HPDE6-E6E7 (cell line): ENCODE data around the gene CENPO.

ENCODE experiments used
- DNase-seq: peaks from one replicate; pipeline ENCODE4 v3.0.0; 2011; ENCODE audit warnings: missing footprints; ENCODE audit errors: extremely low spot score

The CENPO gene

DNA sequence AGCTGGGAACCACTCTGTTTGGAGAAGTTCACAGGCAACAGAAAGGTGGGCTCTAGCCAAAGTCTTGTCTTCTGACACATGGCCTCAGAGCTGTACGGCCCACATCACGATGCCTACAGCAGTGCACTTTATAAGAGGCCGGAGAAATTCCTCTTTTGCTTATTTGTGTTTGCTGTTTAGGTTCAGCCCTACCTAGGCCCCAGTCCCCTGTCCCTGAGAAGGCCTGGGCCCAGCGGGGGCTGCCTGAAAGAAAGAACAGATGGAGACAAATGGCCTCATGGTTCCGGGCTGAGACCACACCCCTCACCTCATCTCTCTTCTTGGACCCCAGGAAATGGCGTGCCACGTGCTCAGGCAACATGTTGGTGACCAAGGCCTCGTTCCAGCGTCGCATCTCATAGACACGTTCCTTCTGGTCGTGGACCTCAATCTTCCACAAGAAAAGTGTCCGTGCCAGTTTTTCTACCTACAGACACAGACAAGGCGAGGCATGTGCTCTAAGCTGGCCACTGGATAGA, 30.9 kb downstream of the CENPO start:
- no peak for DNase-seq

DNA sequence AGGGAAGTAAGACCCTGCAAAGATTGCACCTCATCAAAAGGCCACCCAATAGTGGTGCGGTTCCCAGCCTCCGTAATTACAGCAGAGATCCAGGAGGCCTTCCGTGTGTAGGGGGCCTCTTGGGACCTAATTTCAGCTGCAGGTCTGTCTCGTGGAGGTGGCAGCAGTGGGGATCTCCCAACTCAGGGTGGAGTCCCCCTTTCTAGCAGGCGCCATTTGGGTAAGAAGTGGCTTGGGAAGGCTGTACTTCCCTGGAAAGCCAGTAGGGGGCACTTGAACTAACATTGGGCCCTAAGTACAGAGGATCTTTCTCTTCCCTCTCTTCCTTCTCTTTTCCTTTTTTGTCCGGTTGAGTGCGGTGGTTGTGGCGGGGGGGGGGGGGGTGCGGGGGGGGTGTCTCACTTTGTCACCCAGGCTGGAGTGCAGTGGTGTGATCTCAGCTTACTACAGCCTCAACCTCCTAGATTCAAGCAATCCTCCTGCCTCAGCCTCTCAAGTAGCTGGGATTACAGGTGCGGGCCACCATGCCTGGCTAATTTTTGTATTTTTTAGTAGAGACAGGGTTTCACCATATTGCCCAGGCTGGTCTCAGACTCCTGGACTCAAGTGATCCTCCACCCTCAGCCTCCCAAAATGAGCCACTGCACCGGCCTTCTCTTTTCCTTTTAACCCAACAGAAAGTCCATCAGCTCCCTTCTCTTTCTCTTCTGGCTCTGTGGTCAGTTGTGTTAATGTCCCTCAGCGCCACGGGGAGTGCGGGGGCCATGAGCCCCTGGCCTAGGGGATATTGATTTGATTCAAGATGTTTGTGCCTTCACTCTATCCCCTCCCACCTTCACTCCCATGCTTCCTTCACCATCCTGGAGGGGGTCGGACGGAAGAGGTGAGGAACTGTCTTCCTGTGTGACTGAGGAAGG, 32.0 kb downstream of the CENPO start:
- DNase-seq = no peak

DNA sequence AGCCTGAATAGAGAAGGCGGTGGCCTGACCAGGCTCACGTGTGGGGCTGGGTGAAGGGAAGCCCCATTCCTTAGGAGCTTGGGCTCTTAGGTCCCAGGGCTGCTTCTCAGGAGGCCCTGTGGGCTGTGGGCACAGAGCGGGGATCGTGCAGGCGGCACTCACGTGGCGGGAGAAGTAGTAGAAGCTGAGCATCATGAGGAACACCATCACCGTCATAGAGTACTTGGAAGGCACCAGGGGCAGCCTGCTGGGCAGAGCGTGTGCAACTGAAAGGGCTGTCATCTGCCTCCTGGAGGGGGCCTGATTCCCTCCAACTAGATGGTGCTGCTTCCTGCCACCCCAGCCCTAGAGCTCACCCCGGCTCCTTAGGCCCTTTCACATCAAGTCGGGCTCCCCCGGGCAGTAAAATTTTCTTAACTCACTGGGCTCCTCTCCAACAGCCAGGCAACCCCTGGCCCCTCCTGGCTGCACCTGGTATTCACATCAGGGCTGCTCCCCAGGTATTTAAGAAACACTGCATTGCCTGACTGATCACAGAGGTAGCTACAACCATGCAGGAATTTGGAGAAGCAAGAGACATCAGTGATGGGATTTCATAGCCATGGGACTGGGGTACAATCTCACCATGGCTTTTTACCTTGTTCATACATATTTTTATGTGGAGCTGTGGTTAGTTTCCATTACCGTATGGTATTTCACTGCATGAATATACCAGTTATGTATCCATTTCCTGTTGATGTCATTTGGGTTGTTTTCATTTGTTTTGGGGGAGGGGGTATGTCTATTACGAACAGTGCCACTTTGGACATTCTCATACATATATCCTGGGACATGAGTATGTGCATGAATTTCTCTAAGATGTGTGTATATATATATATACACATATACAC, 32.9 kb downstream of the CENPO start:
- DNase-seq = no peak

DNA sequence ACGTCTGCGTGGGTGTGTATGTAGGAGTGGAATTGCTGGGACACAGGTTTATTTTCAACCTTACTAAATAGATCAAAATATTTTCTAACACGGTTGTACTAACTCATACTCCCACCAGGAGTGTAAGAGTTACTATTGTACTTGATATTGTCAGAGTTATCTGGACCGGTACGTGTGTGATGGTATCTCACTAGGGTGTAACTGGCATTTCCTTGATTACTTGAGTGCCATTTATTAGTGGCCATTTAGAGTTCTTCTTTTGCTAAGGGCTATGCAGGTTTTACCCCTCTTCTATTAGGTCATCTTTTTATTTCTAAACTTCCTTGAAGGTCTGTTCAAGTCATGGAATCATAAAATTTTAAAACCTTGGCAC, 33.5 kb downstream of the CENPO start:
- no peak for DNase-seq

DNA sequence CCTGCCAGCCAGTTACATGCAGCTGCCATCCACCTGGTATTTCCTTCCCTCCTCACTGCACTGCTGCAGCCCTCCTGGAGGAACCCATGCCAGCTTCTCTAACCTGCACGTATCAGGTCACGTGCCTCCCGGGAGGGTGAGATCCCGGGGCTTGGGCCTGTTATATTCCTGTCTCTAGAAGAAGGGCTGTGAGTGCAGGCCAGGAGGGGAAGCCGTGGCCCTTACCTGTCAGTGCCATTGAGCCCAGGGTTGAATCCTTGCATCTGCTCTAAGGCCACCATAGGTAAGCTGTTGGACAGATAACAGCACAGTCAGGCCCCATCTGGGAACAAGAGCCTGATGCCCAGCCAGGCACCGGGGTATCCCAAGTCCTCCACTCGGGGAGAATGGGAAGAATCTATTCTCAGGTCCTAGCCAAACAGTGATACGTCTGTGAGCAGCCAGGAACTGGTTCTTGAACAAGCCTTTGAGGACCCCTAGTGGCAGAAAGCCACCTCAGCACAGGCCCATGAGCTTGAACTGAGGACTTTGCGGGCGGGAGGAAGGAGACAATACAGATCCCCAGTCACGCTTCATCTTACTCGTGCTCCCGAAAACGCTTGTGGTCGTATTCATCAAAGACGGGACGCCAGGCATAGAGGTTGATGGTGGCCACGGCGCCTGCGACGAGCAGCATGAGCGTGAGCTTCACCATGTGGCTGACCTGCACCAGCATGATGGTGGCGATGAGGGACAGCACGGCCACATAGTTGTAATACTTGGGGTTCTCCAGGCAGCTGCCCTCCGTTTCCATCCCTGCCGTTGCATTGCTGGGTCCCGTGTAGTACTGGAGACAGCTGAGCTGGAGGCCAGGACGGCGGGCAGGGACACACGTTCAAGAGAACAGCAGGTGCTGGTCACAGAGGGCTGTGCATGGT, 34.4 kb downstream of the CENPO start:
- DNase-seq = peak; percentile 82

DNA sequence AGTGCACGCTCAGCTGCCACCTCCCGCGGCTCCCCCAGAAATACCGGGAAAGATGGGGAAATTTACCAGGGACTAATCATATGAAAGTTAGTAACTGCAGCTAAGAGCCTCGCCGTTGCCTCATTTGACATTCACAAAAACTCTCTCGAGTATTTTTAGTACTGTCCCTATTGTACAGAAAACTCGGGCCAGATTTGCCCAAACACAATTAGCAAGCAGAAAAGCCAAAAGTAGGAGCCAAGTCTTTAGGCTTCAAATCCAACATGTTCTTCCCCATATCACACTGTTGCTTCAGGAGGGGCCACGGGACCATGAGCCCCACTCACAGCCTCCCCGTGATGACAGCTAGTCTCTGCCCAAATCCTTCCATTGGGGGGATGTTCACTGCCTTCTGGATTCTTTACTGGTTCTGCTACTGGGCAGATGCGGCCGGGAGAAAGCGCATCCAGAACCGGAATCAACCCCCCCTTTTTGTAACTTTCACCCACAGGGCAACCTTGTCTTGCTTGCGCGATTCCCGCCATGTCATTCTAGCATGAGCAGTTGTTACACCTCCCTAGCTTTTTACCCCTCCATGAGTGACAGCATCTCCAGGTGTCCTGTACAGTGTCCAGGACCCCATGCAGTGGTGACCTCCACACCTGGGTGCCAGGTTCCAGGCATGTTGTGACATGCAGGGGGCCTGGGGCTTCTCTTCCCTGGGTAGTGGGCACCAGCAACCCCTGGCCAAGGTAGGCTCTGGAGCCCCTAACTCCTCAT, 35.2 kb downstream of the CENPO start:
- no peak for DNase-seq

DNA sequence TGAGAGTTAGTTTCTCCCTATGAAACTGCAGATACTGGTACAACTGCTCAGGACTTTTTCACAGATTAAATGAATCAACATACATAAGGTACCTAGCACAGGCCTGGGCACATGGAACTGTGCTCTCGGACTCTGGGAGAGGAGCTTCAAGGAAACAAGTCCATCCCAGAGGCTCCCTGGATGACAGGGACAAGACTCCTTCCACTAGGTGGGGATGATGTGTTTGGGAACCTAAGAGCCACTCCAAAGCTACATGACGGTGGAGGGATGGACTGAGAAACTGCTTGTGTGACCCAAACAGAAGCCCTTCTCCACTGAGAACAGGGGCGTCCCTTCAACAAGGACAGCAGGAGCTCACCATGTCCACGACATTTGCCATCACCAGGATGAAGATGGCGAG, 37.1 kb downstream of the CENPO start:
- DNase-seq = no peak

DNA sequence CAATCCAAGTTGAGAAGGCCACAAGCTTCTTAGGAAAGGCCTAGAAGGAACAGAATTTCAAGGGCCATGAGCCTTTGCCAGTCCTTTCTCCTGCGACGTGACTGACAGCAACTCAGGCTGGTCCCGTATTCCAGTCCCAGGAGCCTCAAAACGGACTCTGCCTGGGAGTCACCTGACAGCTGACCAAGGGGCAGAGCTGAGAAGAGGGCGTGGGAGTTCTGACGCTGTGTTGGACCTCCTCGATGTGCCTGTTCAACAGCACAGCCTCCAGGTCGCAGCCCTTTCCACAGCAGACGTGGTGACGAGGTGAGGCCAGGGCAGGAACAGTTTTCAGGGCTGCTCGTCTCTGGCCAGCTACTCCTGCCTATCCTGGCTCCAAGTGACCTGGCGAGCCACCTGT, 37.6 kb downstream of the CENPO start:
- no peak for DNase-seq

DNA sequence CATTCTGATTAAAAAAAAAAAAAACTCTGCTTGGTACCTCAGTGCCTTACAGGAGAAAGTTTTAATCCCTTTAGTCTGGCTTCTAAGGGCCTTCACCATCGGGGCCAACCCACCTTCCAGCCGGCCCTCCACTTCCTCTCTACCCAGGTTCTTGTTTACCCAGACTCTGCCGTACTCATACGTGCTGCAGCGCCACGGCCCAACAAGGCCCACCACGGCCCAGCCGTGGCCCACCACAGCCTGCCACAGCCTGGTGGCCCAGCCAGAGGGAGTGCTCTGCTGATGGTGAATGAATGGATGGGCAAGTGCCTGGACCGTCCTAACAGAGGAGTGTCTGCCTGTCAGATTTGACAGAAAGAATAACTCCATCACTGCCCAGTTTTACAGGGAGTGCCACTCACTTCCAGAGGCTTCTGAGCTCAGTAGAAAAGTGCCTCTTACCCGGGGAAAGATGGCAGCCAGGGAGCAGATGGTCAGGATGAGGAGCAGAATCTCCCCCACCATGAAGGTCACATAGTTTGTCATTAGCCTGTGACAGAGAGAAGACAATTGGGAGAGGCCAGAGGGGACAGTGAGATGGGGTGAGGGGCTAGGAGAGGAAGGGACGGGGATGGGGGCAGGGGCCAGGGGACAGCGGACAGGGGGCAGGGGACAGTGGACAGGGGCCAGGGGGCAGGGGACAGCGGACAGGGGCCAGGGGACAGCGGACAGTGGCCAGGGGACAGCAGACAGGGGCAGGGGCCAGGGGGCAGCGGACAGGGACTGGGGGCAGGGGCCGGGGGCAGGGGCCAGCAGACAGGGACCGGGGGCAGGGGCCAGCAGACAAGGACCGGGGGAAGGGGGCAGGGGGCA, 38.2 kb downstream of the CENPO start:
- no peak for DNase-seq

DNA sequence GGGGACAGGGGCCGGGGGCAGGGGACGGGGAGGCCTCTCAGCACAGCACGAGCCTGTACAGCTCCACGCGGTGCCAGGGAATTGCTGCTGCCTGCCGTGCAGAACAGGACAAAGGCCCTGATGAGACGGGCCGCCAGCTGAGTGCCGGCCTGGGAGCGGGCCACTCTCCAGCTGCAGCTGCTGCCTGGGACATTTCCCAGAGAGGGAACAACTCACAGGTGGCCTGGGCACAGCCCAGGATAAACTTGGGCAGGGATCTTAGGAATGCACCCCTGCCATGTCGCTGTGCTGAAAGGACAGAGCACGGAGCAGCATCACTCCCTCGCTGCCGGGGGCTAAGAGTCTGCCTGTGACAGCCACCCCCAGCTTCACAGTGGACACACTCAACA, 38.8 kb downstream of the CENPO start:
- DNase-seq = no peak

DNA sequence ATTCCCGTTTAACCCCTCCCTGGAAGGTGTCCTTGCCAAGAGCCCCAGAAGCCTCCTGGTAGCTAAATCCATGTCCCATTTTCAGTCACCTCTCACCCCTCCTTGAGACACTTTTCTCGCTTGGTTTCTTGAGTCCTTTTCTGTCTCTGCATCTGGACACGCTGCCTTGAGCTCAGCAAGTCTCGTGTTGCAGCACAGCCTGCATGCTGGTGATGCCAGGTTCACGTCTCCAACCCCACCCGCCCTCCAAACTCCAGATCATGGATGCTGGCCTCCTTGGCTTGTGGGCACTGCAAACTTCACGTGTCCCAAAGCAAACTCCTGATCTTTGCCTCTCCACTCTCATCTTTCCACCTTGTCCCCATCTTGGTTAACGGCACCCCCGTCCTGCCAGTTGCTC, 39.3 kb downstream of the CENPO start:
- DNase-seq = no peak

DNA sequence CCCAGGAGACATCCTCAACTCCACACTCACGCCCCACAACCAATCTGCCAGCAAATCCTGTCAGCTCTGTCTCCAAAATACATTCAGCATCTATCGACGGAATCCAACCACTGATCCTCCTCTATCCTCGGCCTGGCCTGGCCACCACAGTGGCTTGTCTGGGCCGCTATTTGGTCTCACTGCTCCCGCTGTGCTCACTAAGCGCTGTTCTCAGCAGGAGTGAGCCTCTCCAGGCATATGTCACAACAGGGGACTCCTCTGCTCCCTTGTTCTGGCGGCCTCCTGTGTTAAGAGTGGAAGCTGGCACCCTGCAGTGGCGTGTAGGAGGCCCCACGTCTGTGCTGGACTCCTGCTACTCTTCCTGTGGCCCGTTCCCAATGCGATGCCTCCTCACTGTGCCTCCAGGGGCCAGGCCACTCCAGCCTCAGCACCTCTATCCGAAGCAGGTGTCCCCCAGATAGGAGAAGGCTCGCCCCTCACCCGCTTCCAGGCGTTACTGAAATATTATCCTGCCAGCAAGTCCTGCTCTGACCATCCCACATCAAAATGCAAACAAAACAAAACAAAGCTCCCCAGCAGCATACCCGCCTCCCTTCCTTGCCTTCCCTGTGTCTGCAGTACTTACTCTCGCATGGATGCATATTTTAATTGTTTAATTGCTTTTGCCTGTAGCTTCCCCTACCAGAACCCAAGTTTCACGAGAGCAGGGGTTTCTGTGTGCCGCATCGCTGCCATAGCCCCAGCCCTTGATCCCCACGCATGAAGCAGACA, 39.9 kb downstream of the CENPO start:
- no peak for DNase-seq

DNA sequence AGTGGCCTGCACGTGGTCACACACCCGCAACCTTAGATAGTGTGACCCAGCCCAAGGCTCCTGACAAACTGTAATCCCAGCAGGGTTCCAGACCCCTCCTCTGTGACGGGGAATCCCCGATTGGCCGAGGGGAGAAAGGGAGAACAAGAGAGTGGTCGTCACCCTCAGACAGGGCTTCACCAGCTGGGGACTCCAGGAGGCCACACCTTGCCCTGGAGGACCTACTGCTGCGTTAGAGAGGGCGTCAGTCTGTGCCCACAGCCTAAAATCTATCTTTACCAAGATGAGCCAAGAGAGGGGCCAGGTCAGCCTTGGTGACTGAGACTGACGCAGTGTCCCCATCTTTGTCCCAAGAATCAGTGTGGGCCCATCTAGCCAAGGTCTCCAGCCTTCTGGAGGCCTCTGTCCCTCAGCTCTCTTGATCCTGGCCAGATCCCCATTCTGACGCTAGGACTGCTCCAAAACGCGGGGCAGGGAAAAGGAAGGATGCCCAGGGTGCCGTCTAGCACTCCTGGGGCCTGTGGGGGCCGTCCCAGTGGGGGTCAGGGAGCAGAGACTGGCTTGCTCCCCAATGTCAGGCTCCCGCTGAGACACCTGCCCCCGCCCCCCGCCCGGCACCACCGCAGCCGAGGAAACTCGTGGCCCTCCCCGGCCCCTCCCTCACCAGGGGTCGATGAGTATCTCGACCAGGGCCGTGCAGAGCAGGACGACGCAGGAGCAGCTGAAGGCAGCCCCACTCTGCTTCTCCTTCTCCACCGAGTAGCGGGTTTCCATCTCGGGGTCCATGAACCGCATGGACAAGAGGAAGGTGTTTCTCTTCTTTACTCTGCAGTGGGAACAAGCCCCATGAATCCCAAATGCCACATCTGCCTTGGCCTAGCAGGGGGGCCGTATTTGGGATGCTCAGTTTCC, 40.9 kb downstream of the CENPO start:
- no peak for DNase-seq

DNA sequence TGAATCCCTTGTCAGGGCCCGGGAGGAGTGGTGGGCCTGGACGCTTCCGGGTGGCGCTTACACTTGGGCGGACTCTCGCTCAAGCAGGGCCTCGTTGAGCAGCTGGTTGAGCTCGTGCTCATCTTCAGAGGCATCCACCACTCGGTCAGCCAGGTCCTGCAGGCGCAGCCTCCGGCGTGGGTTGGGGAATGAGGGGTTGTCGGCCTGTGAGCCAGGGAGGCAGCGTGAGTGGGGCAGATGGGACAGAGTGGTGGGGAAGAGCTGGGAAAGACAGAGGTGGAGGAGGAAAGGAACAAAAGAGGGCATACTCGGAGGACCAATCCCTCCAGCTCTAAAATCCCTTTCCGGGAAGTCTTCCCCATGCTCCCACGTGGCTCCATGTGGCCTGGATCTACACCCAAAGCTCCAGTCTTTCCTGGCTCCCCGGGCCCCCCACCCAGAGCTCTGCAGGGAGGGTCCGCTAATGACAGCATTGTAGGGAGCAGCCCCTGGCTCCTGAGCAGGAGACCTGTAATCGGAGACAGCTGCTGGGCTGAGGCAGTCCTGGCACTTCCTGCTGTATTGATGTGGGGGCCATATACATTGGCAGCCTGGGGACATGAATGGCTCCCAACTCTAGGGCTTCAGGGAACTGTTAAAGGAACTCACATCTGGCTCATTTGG, 41.6 kb downstream of the CENPO start:
- no peak for DNase-seq

DNA sequence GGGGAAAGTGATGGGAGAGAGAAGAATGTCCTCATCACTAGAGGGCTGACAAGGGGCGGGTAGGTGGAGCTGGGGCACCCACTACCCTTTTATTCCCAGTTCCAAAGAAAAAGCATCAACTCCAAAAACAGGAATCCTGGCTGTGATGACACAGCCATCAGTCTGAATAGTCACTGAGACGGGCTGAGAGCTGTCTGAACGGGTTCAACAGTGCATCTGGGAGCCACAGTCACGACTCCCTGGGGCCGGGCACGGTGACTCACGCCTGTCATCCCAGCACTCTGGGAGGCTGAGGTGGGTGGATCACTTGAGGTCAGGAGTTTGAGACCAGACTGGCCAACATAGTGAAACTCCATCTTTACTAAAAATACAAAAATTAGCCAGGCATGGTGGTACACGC, 42.2 kb downstream of the CENPO start:
- DNase-seq = peak; percentile 35

DNA sequence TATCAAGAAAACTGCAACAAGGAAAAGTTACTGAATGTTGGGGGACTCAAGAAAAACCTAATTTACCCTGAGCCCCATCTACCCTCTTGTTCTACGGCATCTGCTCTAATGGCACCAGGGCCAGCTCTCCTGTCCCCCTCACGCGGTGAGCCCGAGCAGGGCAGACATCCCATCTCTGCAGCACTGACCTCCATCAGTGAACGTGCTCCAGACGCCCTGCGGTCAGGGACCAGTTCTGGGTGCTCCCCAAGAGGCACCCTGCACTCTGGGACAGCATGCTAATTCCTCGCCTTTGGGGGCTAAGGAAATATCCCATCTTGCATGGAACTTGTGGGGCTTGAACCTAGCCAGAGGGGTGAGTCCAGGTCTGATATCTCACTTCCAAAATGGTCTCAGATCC, 43.0 kb downstream of the CENPO start:
- DNase-seq = no peak

DNA sequence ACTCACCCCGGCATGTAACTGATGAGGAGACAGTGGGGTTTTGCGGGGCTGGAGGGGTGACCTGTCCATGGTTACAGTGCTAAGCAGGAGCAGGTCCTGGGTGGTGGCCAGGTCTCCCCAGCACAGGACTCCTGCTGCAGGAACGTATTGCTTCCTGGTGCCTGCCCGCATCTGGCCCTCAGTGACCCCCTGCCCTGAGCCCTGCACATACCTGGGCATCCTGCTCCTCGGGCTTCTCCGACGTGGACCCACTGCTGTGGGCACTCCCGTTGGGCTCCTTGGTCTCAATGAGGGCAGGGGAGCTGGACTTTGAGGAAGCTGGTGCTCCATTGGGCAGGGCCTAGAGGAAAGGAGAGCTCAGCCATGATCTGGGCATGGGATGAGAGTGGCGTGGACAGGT, 43.5 kb downstream of the CENPO start:
- no peak for DNase-seq
